T-helper 2 cell treated with Interferon-gamma antibody and Interleukin-4, amounts not matched to agents 100 ng/mL and 5 ng/mL, for 36 hours (primary cell): ENCODE measurements around the gene FAM114A2. TPM values are rescaled to one million over a fixed set of nuclear protein-coding genes. Genes with fewer than 3 reads are reported as not detected.

Experiments
- intact Hi-C: fragments of 100-400 bp; cut with micrococcal nuclease; formaldehyde crosslinking; loops from one replicate; pipeline ENCODE4 v1.15.1; 2023
- total RNA-seq: library from RNA; stranded (reverse); gene quantifications from 2 replicates; pipeline ENCODE4 v1.2.3, GENCODE V29; 2022

Gene FAM114A2
- total RNA-seq, 1 donor from 2014 or later: 21.2 TPM

DNA sequence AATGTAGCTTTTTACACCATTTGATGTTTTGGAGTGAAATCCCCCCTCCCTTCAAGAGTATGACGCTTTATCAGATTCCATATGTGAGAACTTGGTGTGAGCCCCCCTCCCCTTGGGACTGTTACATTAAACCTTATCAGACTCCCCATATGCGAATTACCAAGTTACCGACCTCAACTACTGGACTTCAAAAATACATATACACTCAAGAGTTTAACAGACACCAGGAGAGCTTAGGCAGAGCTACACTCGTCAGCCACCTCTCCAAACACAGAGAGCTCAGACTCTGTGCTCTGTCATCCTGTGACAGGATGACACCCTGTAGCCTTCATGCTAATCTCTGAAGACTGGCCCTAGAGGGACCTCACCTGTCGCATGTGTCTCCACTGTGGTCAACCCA is 50.2 kb downstream of the FAM114A2 start:
- intact Hi-C loops: no loop called here

DNA sequence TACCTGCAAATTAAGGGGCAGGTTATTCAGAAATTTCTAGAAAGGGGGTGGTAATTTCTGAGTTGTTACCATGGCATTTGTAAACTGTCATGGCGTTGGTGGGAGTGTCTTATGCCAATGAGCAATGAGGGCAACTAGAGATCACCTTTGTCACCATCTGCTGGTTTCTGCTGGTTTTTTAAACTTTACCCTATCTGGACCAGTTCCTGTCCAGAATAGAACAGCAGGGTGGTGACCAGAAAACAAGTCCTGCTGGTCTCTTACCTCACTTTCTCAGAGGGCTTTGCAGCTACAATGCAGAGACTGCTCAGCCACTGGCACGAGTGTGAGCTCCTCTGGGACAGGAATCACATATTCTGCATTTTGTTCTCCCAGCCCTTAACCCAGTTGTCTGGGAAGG is 51.4 kb downstream of the FAM114A2 start:
- intact Hi-C loops: no loop called here

DNA sequence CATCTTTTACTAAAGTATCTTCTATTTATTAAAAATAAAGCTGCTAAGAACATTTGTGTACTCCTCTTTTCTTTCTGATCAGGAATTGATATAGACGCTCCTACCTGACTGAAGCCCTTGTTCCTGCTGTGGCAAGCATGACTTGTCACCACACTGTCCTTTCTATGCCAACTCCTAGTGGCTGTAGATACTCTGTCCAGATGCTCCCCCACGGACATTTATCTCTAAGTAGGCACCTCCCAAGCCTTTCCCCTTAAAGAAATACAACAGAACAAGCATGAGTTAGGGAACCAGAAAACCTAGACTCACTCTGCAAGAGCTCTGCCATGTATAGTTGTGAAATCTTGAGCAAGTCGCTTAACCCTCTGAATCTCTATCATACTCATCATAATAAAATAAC is 53.2 kb downstream of the FAM114A2 start:
- intact Hi-C loops: no loop called here

DNA sequence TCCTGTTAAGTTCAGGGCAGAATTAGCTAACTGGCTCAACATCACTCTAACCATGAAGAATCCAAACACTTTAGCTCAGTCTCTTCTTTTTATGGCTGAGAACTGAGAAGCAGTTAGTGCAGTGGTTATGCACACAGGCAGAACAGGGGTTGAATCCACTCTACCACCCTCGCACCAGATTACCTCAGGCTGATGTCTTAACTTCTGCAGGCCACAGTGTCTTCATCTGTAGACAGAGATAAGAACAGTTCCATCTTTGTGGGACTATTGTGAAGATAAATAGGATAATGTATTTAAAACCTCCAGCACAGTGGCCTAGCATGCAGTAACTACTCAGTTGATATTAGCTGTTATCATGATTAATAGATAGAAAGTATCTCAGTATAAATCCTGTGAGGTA is 54.8 kb downstream of the FAM114A2 start:
- intact Hi-C loops: no loop called here

DNA sequence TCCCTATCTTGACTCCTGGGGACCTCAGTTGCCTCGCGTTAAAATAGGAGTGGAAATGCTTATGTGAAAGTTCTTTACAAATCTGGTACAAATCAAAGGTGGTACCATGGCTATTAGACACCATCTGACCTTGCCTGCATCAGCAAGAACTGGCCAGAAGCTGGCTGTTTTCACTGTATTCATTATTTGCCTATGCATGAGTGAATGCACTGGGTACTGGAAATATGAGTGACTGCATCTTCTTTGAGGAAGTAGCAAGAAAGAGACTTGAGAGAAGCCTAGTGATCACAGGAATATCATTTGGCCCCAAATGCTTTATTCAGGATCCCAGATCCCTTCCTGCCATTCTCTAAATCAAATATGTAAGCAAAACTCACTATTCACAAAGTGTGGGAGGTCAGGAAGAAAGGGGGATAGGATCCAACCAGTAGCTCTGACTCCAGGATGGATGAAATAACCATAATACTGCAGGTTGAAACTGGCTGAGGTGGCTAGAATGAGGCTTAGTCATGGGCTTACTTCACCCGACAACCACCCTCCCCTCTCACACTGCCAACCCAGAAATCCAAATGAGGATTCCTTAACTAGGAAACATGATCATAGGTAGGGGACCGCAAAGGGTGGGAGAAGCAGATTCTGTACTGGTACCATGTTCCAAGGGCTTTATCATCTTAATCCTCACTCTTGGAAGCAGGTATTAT is 56.7 kb downstream of the FAM114A2 start:
- intact Hi-C loops: no loop called here

DNA sequence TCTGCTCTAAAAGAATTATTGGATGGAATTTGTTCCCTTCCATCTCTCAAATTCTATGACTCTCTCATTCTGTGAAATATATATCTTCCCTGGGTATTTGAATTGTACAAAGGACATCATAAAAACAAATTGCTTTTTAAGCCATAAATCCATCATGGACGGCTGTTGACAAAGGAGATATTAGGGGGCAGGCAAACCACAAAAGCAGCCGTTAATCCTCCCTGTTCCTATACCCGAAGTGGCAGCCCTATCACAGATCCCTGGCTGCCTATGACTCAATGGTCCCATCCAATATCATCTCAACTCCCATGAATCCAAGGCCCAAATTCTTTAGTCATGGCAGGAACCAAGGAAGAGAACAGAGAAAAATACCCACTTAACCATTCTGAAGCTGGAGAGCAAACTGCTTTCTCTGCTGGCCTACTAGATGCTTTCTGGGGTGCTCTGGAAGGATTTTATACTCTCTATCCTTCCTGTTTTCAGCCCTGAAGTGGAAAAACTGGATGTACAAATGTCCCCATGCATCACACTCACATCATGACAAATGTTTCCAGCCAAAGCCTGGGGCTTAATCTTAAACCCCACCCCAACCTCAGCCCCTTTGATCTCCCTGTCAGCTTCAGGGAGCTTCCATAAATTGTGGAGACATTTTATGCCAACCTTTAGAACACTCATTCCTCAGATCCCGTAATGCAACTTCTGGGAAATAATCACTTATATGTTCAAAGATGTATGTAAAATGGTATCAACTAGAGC is 59.5 kb downstream of the FAM114A2 start:
- intact Hi-C loops: loop anchor here (10.0 kb wide), 1 partner anchor 636 kb away; no protein-coding TSS in a partner anchor

DNA sequence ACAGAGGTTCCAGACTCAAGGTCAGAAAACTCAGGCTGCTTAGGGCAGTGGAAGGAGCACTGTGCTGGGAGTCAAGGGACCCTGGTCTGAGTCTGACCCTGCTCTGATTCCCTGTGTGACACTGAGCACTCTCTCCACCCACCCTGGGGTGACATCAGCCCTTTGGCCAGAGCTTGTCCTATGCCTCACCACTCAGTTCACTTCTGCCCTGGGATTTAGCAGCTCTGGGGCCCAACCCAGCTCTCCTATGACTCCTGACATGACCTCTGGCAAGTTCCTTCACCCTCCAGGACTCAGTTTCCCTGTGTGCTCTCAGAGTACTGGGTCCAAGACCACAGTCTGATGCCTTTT is 63.9 kb downstream of the FAM114A2 start:
- intact Hi-C loops: loop anchor here (1.0 to 10.0 kb wide), 5 partner anchors 98 to 668 kb away; no protein-coding TSS in a partner anchor

DNA sequence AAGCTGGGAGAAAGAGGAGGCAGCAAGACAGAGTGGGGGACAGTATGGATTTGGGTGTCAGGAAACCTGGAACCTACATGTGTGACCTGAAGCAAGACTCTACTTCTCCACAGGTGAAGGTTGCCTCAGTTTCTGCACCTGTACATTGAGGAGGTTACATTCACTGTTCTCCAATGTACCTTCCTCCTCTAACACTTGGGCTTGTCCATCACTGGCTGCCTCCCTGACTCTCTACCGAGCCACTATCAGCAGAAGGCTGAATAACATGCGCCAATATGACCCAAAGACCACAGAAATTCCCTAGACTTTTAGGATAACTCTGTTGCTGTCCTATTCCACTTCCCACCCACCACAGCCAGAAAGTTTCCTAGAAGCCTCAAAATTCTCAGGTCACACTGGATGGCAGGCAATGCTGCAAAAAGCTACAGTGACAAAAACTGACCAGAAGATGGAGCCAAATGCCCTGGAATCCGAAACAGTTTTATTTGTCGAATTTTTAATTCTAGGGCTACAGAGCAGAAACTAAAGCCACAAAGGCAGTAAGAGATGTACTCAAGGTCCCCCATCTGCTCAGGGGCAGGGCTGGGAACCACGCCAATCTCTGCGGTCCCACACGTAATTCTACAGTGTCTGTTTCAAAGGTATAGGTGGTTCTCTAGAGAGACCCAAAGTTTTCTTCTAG is 64.4 kb downstream of the FAM114A2 start:
- intact Hi-C loops: loop anchor here (1.0 to 10.0 kb wide), 5 partner anchors 99 to 668 kb away; no protein-coding TSS in a partner anchor

DNA sequence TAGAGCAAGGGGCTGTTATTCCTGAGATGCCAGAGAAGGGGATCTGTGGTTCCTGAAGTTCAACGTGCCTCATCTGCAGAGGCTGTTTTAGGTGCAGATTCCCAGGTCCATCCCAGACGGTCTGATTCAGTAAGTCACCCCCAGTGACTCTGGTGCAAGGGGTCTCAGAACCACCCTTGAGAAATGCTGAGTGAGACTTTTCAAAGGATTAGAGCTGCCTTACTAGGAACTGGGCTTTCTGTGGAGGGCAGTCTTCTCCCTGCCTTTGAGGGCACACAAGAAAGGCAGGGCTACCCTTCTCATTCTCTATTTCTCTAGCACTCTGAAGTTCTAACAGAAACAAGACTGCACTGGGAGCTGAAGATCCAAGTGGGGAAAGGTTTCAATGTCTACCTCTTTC is 66.5 kb downstream of the FAM114A2 start:
- intact Hi-C loops: loop anchor here (5.0 to 10.0 kb wide), 2 partner anchors 643 to 670 kb away; no protein-coding TSS in a partner anchor

DNA sequence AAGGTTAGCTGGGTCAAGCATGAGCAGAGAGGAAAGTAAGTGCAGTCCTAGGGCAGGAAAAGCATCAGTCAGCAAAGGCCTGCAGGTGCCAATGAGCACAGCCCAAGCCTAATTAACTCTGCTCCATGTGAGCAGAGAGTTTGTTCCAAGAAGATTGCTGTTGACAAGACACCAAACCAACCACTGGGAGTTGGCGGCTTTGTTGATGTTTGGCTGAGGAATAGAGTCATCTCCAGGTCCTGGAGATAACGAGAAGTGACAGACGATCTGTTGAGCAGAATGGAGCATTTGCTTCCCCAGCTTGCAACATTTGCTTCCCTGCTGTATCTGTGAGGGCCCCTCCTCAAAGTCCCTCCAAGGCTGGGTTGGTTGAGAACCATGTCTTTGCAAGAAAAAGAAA is 68.2 kb downstream of the FAM114A2 start:
- intact Hi-C loops: loop anchor here (5.0 to 10.0 kb wide), 2 partner anchors 644 to 672 kb away; no protein-coding TSS in a partner anchor

DNA sequence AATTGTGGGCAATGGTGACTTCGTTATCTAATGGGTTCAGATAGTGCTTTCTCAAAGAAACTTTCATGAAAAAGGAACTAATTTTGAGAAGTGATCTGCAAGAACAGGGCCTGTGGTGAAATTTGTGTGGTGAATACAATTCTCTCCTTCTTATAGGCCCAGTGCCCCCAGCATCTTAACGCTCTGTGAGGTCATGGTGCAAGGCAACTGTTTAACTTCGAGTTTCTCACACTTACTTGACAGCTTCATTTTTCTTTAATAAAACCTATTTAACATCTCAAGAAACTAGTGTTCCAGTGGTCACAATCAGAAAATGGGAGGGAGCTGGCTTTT is 69.2 kb downstream of the FAM114A2 start:
- intact Hi-C loops: no loop called here

DNA sequence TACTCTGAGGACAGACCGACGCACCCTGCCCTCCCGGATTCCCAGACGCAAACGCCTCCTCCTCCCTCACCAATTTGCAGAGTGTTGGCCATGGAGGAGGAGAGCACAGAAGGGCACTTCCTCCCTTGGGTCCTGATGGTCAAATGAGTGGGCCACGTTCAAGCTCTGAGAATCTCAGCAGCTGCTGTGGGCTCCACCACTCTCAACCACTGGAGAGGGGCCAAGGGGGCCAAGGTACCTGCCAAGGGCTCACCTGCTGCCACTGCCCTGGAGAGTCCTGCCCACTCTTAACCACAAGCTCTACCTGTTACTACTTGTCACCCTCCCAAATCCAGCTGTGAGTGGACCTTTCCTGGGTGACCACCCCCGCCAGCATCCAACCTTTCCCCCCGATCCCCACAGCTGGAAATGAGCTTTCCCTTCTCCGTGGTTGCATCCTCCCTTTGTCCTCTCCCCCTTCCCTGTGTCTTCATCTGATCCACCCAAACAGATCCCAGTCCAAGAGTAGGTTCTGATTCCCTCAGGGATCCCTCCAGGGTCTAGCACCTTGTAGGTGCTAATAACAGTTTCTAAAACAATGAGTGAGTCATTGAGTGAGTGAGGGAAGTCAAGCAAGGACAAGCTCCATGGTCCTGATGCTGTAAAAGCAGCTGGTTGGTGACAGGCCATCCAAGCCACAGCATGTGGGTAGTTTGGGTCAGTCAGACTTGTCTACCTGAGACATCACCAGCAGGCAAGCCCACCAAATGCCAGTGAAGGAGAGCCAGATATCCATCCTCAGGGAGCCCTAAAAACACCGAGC is 69.7 kb downstream of the FAM114A2 start:
- intact Hi-C loops: no loop called here

DNA sequence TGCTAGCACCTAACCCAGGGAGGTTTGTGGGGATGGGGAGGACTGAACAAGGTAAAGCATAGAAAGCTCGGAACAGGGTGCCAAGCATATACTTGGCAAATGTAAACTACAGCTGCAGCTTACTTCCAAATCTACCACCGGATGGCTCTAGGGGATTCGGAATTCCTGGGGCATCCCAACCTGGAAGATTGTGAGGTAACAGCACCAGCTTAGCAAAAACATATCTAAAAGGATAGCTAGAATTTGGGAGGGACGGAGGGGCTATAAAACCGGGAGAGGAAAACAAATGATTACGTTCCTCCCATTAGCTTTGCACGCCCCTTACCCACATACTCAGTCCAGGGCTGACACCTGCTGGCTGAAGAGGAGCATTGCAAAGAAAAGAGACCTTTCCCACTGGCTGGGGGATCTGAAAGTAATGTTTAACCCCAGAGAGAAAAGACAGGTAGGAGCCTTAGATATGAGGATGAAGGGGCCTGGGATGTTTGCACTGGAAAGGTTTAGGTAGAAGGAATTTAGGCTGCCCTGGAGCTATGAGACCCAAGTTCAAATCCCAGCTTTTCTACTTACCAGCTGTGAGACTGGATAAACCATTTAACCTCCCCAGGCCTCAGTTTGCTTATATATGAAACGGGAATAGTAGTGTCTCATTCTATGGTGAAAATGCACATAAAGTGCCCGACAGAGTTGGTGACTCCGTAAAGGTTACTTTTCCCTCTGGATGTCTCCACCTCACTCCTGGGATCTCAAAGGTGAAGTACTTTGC is 73.6 kb downstream of the FAM114A2 start:
- intact Hi-C loops: loop anchor here (1.0 kb wide), 2 partner anchors 1405 to 1433 kb away; no protein-coding TSS in a partner anchor

DNA sequence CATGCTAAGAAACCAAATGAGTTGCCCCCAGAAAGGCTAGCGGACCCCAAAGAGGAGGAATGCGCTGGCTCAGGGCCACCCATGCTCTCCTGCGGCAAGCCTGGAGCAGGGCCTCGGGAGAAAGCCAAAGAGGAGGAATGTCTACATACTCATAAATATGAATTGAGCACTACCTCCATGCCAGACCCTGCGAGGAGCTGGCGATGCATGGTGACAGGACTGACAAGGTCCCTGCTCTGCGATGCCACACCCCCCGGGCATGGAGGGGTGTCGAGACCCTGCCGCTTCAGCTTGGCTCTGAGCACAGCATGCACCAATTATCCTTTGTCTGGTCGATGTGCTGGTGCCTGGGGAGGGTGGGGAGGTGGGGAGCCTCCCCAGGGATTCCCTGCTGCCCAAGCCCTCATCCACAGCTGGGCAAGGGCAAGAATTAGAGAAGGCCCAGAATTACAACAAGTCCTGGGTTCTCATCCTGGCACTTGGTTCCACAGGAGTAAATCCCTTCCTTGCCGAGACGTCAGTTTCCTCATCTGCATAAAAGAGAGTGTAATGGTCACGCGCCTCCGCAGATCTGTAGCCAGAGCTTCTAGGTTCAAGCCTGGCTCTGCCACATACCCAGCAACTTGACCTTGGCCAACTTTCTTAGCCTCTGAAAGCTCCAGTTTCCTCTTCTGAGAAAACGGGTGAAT is 74.4 kb downstream of the FAM114A2 start:
- intact Hi-C loops: no loop called here

DNA sequence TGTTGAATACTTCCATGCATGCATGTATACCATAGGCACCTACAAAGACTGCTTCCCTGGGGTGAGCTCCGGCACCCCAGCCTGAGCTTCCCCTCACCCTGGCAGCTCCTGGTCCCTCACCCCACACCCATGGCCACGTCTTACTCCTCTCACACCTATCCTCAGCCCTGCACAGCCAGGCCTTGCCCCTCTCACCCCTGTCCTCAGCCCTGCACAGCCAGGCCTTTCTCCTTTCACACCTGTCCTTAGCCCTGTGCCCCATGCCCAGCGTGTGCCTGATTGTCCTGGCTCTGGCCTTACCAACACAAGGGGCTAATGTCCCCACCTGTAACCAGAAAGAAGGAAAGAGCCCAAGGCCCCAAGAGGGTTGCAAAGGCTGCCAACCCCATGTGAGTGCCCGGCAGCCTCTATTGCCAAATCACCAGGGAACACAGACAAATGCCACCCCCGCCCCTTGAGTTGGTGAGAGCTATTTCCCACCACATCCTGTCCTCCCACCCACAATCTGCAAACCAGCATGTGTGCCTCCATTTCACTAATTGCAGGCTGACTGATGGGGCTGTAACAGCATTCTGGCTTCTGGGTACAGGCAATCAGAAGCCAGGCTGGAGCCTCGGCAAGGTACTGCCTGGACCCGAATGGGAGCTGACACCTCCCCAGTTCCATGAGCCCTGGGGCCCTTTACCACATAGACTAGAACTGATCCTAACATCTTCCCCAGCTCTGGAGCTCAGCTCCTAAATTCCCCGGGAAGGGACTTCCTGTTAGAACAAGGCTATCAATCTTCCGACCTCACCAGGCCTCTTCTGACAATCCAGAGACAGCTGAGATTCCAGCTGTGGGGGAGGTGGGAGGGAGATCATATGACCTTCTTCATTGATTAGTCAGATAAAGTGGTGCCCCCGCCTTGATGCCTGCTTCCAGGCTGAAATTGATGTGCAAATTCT is 78.2 kb downstream of the FAM114A2 start:
- intact Hi-C loops: no loop called here

DNA sequence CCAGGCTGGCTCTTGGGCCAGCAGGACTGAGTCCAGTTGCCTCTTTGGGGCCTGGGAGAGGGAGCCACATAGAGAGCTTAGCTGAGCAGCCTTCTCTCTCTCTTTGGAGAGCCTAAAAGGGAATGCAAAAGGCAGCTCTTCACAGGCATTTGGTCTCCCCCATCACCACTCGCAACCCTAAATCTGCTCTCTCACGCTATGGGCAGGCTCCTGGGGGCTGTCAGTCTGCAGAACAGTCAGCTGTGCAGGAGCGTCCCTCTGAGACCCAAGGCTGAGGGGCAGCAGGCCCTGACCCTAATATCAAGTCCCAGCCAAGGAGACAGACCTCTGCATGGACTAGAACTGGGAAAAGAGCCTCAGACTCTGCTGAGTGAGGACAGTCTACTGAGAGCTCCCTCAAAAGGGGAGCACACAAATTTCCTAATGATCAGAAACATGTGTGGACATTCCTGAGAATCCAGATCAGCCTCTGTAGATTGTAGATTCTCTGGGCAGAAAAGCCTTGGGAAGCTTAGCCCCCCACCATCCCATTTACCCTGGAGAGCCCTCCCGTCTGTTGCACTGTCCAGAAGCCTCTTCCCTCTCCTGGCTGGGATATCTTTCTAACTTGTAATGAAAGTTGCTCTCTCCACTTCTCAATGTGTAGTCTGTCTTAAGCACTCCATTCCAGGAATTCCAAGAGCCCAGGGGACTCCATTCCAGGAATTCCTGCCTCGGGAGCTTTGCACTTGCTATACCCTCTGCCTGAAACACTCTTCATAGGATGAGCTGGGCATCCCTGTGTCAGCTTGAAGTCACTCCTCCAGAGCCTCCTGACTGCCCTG is 79.4 kb downstream of the FAM114A2 start:
- intact Hi-C loops: no loop called here

DNA sequence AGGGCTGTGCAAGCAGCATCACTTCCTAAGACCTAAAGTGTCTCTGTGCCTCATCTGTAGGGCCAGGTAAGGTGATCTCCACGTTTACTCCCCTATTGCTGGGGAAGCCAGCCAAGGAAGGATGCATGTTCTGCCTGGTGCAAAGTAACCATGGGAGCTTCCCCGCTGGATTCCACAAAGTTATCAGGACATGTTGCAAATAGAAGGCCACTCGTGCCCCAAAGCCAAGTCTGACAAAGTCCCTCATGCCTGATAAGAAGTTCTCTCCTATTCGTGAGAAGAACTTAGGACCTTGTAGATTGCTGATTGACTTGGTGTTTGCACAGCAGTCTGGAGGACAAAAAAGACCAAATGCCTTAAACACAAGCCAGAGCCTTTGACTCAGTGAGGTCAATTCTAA is 81.5 kb downstream of the FAM114A2 start:
- intact Hi-C loops: no loop called here

DNA sequence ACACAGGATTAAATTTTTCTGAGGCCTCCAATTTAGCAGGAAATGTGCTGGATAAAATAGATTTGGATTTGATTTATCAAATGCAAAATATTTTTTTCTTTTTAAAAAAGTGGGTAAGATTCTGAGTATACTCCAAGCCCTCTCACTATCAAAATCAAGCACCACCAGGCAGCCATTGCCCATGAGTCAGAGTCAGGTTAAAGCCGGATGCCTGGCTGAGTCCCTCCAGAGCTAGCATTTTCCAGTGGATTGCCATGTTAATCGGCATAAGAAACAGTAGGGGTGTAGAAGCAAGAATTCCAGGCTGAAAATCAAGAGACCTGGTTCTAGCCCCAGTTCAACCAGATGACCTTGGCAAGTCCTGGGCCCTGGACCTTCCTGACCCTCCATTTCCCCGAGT is 85.3 kb downstream of the FAM114A2 start:
- intact Hi-C loops: no loop called here
